GM18505 (cell line): ENCODE data around the gene LIN37.

Source experiments
- ATAC-seq: cut with Tn5 transposase; IDR thresholded peaks from one replicate; pipeline ENCODE4 v1.9.1; 2021; ENCODE audit not compliant: unreplicated experiment
- POLR2A ChIP-seq: IDR thresholded peaks from 4 replicates; pipeline ENCODE4 v1.6.1; 2011; ENCODE audit warnings: borderline replicate concordance; ENCODE audit not compliant: insufficient read depth, insufficient read length; ENCODE audit errors: extremely low read depth

Gene LIN37

GRCh38 chr19:35725216-35725861 lies 23.0 kb upstream of the LIN37 start:
- ATAC-seq = no peak
- TF ChIP-seq POLR2A = no peak

- no peak for ATAC-seq
- no peak for TF ChIP-seq POLR2A
These were observed 21.1 kb upstream of the LIN37 start for GRCh38 chr19:35727053-35727955.

GRCh38 chr19:35727956-35728706 lies 20.2 kb upstream of the LIN37 start:
- TF ChIP-seq POLR2A = no peak
- ATAC-seq = no peak

GRCh38 chr19:35729021-35729420 lies 19.4 kb upstream of the LIN37 start:
- no peak for TF ChIP-seq POLR2A
- no peak for ATAC-seq

- TF ChIP-seq POLR2A = no peak
- ATAC-seq = no peak
These were observed 18.6 kb upstream of the LIN37 start for GRCh38 chr19:35729763-35730162.

GRCh38 chr19:35730326-35730725 lies 18.1 kb upstream of the LIN37 start:
- no peak for TF ChIP-seq POLR2A
- no peak for ATAC-seq

GRCh38 chr19:35731353-35731752 lies 17.0 kb upstream of the LIN37 start:
- no peak for ATAC-seq

GRCh38 chr19:35731779-35732405 lies 16.5 kb upstream of the LIN37 start:
- ATAC-seq = no peak
- no peak for TF ChIP-seq POLR2A

More at GRCh38 chr19:35731353-35731752, 17.0 kb upstream of the LIN37 start:
- TF ChIP-seq POLR2A = no peak

GRCh38 chr19:35732540-35733179 lies 15.7 kb upstream of the LIN37 start:
- no peak for TF ChIP-seq POLR2A
- ATAC-seq = no peak

- no peak for ATAC-seq
- TF ChIP-seq POLR2A = no peak
These were observed 14.9 kb upstream of the LIN37 start for GRCh38 chr19:35733180-35734125.

- no peak for TF ChIP-seq POLR2A
- no peak for ATAC-seq
These were observed 14.1 kb upstream of the LIN37 start for GRCh38 chr19:35734273-35734672.
